HEK293T (cell line): Measurements from ENCODE around the gene ATF7.

Experiments used
- BHLHE40 ChIP-seq: fragments of 450-650 bp; IDR thresholded peaks from 2 replicates; pipeline ENCODE4 v1.6.1; 2016; ENCODE audit warnings: mild to moderate bottlenecking, moderate library complexity, borderline replicate concordance
- CTBP1 ChIP-seq: fragments of 450-650 bp; IDR thresholded peaks from 2 replicates; pipeline ENCODE4 v1.6.1; 2016; ENCODE audit warnings: borderline replicate concordance
- ELF4 ChIP-seq: fragments of 450-650 bp; IDR thresholded peaks from 2 replicates; pipeline ENCODE4 v1.6.1; 2017; ENCODE audit warnings: antibody characterized with exemption
- FOXK2 ChIP-seq: fragments of 450-650 bp; IDR thresholded peaks from 2 replicates; pipeline ENCODE4 v1.6.1; 2016; ENCODE audit warnings: mild to moderate bottlenecking
- FOXM1 ChIP-seq: fragments of 450-650 bp; IDR thresholded peaks from 2 replicates; pipeline ENCODE4 v1.6.1; 2017; ENCODE audit warnings: mild to moderate bottlenecking, borderline replicate concordance
- LEF1 ChIP-seq: fragments of 450-650 bp; IDR thresholded peaks from 2 replicates; pipeline ENCODE4 v1.6.1; 2017; ENCODE audit warnings: mild to moderate bottlenecking, borderline replicate concordance
- NFRKB ChIP-seq: fragments of 450-650 bp; IDR thresholded peaks from 2 replicates; pipeline ENCODE4 v1.6.1; 2016; ENCODE audit warnings: mild to moderate bottlenecking, moderate library complexity
- SP1 ChIP-seq: fragments of 450-650 bp; IDR thresholded peaks from 2 replicates; pipeline ENCODE4 v1.6.1; 2017
- ZNF384 ChIP-seq: fragments of 450-650 bp; IDR thresholded peaks from 2 replicates; pipeline ENCODE4 v1.6.1; 2016

DNA sequence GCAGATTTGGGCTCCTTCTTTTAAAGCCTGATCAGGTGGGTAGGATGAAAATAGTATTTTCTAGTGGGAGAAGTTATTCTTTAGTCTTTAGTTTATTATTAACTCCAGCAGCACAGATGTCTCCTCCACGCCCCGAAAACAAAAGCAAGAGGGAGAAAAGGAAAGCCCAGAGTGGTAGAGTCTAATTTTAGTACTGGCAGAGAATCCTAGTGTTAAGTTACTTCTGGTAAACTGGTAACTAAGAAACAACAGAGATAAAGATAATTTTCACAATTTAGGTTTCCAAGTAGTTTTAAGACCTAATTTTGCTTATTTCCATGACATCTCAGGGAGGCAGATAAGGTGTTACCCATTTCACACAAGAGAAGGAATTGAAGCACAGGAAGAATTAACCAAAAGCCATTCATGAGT is 33.4 kb upstream of the ATF7 start:
- TF ChIP-seq BHLHE40 (no peak), FOXK2 (no peak), ELF4 (no peak), SP1 (no peak), FOXM1 (no peak), LEF1 (no peak), ZNF384 (no peak), NFRKB (no peak), CTBP1 (no peak)
